Measurements from ENCODE around the gene TEKTIP1.

Gene TEKTIP1

GRCh38 chr19:3547767-3548282, 8.9 kb downstream of the TEKTIP1 start:
- no peak for DNase-seq (ENCODE audit: low read depth)
- no peak overlapping the region for H3K4me3 ChIP-seq (ENCODE audit: low read length)
- no peak for TF ChIP-seq CTCF (conservative IDR thresholded peaks at IDR 0.05; ENCODE audit: low read depth, low read length)

GRCh38 chr19:3548606-3549005, 9.6 kb downstream of the TEKTIP1 start:
- no peak overlapping the region for H3K4me3 ChIP-seq (ENCODE audit: low read length)
- TF ChIP-seq CTCF (conservative IDR thresholded peaks at IDR 0.05; ENCODE audit: low read depth, low read length) = no peak
- DNase-seq (ENCODE audit: low read depth) = no peak

- DNase-seq (ENCODE audit: low read depth) = no peak
- no peak for TF ChIP-seq CTCF (conservative IDR thresholded peaks at IDR 0.05; ENCODE audit: low read depth, low read length)
- no peak overlapping the region for H3K4me3 ChIP-seq (ENCODE audit: low read length)
Measured at GRCh38 chr19:3549816-3550215, 10.8 kb downstream of the TEKTIP1 start.

GRCh38 chr19:3550947-3551791, 12.2 kb downstream of the TEKTIP1 start:
- no peak overlapping the region for H3K4me3 ChIP-seq (ENCODE audit: low read length)
- no peak for TF ChIP-seq CTCF (conservative IDR thresholded peaks at IDR 0.05; ENCODE audit: low read depth, low read length)
- no peak for DNase-seq (ENCODE audit: low read depth)

GRCh38 chr19:3551792-3552095, 12.8 kb downstream of the TEKTIP1 start:
- no peak for DNase-seq (ENCODE audit: low read depth)
- H3K4me3 ChIP-seq (ENCODE audit: low read length) = no peak overlapping the region
- TF ChIP-seq CTCF (conservative IDR thresholded peaks at IDR 0.05; ENCODE audit: low read depth, low read length) = no peak

- no peak for DNase-seq (ENCODE audit: low read depth)
- no peak overlapping the region for H3K4me3 ChIP-seq (ENCODE audit: low read length)
- no peak for TF ChIP-seq CTCF (conservative IDR thresholded peaks at IDR 0.05; ENCODE audit: low read depth, low read length)
Measured at GRCh38 chr19:3554254-3555083, 15.5 kb downstream of the TEKTIP1 start.

Data from retinal pigment epithelial cell (primary cell).